B cell (primary cell): ENCODE data around the gene C10orf90. TPM values are rescaled to one million over a fixed set of nuclear protein-coding genes. Genes with fewer than 3 reads are reported as not detected.

ENCODE experiments used
- ATAC-seq: fragments of 200-7000 bp; cut with Tn5 transposase; one replicate; pipeline ENCODE4 v1.10.0; 2021; ENCODE audit warnings: low read depth, mild to moderate bottlenecking, moderate number of reproducible peaks, moderate library complexity
- CTCF ChIA-PET: fragments of 350-600 bp; sonication (Branson Sonifier 250); formaldehyde crosslinking; loops from one replicate; lab custom pipeline; 2021; ENCODE audit warnings: antibody characterized with exemption, inconsistent platforms; lab: Charles Lee
- POLR2A ChIA-PET: fragments of 350-600 bp; sonication (Branson Sonifier 250); formaldehyde crosslinking; loops from one replicate; lab custom pipeline; 2021; ENCODE audit warnings: antibody characterized with exemption; lab: Charles Lee
- DNase-seq: peaks from one replicate; pipeline ENCODE4 v3.0.0; 2013
- H2AFZ ChIP-seq: 2 replicates; pipeline ENCODE4 v1.6.1; 2012; ENCODE audit warnings: mild to moderate bottlenecking, low read depth, low read length; ENCODE audit not compliant: insufficient read depth, poor library complexity, severe bottlenecking
- H3K27ac ChIP-seq, 2 donors: 1 replicate in 1 of 2; 2 replicates in 1 of 2; pipeline ENCODE4 v1.5.1; 2012 to 2013; ENCODE audit warnings: low read length in 2 of 2, mild to moderate bottlenecking in 2 of 2, moderate library complexity in 1 of 2
- H3K27me3 ChIP-seq, 4 experiments: fragments of 200-600 bp in 1 of 4; sonication (generic) in 1 of 4; replicated peaks in 1 of 4; 1 replicate in 2 of 4; 2 replicates in 2 of 4; pipeline versions ENCODE4 v1.6.1 to v1.7.0; 2013 to 2016; ENCODE audit warnings: low read length in 3 of 4, mild to moderate bottlenecking in 2 of 4, mixed read lengths in 1 of 4, moderate library complexity in 1 of 4; ENCODE audit not compliant: insufficient read depth in 4 of 4, control insufficient read depth in 3 of 4; ENCODE audit errors: control extremely low read depth in 1 of 4
- H3K36me3 ChIP-seq, 2 experiments: replicated peaks in 1 of 2; 1 replicate in 1 of 2; 2 replicates in 1 of 2; pipeline versions ENCODE4 v1.6.1 to v1.7.1; 2013; ENCODE audit warnings: low read length in 1 of 2; ENCODE audit not compliant: insufficient read depth in 2 of 2, control insufficient read depth in 1 of 2; ENCODE audit errors: control extremely low read depth in 1 of 2, extremely low read depth in 1 of 2
- H3K4me1 ChIP-seq, 2 donors: fragments of 200-600 bp in 1 of 2; sonication (generic) in 1 of 2; 1 replicate in 1 of 2; 2 replicates in 1 of 2; pipeline versions ENCODE4 v1.5.1 to v1.6.1; 2013 to 2017; ENCODE audit warnings: low read length in 2 of 2; ENCODE audit not compliant: control insufficient read depth in 2 of 2, insufficient read depth in 2 of 2
- H3K4me2 ChIP-seq: replicated peaks from 2 replicates; pipeline ENCODE3; 2012; ENCODE audit warnings: mild to moderate bottlenecking, low read depth, low read length; ENCODE audit not compliant: poor library complexity, severe bottlenecking
- H3K4me3 ChIP-seq, 5 experiments: fragments of 200-600 bp in 1 of 5; sonication (generic) in 1 of 5; 1 replicate in 3 of 5; 2 replicates in 2 of 5; pipeline versions ENCODE4 v1.5.1 to v1.7.0; 2011 to 2016; ENCODE audit warnings: low read length in 4 of 5, mild to moderate bottlenecking in 4 of 5, low read depth in 2 of 5, control low read depth in 1 of 5, moderate library complexity in 1 of 5; ENCODE audit not compliant: insufficient read depth in 1 of 5; ENCODE audit errors: control extremely low read depth in 1 of 5, extremely low read depth in 1 of 5
- H3K79me2 ChIP-seq: fragments of 200-600 bp; sonication (generic); one replicate; pipeline ENCODE4 v1.6.0; 2016; ENCODE audit warnings: low read length; ENCODE audit not compliant: control insufficient read depth, insufficient read depth
- H3K9ac ChIP-seq: fragments of 200-600 bp; sonication (generic); 2 replicates; pipeline ENCODE4 v1.6.1; 2017; ENCODE audit warnings: mild to moderate bottlenecking, low read length, moderate library complexity
- H3K9me3 ChIP-seq, 3 donors: one replicate each; pipeline versions ENCODE4 v1.6.1 to v1.7.1; 2013; ENCODE audit warnings: low read length in 2 of 3; ENCODE audit not compliant: control insufficient read depth in 2 of 3, insufficient read depth in 1 of 3; ENCODE audit errors: control extremely low read depth in 1 of 3
- H4K20me1 ChIP-seq: 2 replicates; pipeline ENCODE4 v1.6.0; 2012; ENCODE audit warnings: mild to moderate bottlenecking, low read length; ENCODE audit not compliant: insufficient read depth, control insufficient read depth, poor library complexity, severe bottlenecking
- H3K27ac Mint-ChIP-seq: one replicate; pipeline ENCODE4 v1.8.0; 2021; ENCODE audit warnings: mixed read lengths
- H3K27me3 Mint-ChIP-seq: one replicate; pipeline ENCODE4 v1.8.0; 2021; ENCODE audit warnings: mixed read lengths
- H3K4me1 Mint-ChIP-seq: one replicate; pipeline ENCODE4 v1.8.0; 2021; ENCODE audit warnings: mixed read lengths
- H3K4me3 Mint-ChIP-seq: one replicate; pipeline ENCODE4 v1.8.0; 2021; ENCODE audit warnings: mixed read lengths
- H3K9me3 Mint-ChIP-seq: one replicate; pipeline ENCODE4 v1.8.0; 2022; ENCODE audit warnings: mixed read lengths; ENCODE audit not compliant: insufficient read depth
- CTCF ChIP-seq: fragments of 200-600 bp; IDR thresholded peaks from one replicate; pipeline ENCODE4 v1.8.0; 2022; ENCODE audit warnings: antibody characterized with exemption, mild to moderate bottlenecking
- EZH2 ChIP-seq: IDR thresholded peaks from 2 replicates; pipeline ENCODE4 v1.6.1; 2012; ENCODE audit warnings: borderline replicate concordance, low read depth, mild to moderate bottlenecking, moderate library complexity, low read length; ENCODE audit not compliant: insufficient read depth, poor library complexity, severe bottlenecking
- WGBS: methylation state at CpG from one replicate; pipeline ENCODE4 v1.1.5; 2013; ENCODE audit warnings: missing lambda C conversion rate; ENCODE audit not compliant: insufficient coverage; 5-methylcytosine and 5-hydroxymethylcytosine counted together
- intact Hi-C: fragments of 100-400 bp; cut with micrococcal nuclease; formaldehyde crosslinking; loops from one replicate; pipeline ENCODE4 v1.10.0; 2022
- polyA plus RNA-seq: library from polyadenylated mRNA; depleted of rRNA; stranded (reverse); fragments of >200 nt; gene quantifications from 2 replicates; pipeline ENCODE4 v1.2.3, GENCODE V29; 2012
- total RNA-seq, 2 donors: library from RNA; stranded (reverse); fragments of 120-200 nt in 1 of 2; gene quantifications; 1 replicate in 1 of 2; 2 replicates in 1 of 2; pipeline versions ENCODE4 v1.2.3 to v1.2.4, GENCODE V29; 2013 to 2022

The C10orf90 gene
- total and polyA plus RNA-seq, 2 donors (not counting 1 experiment from before 2014, with no cell fraction given), result not detected

- H3K9ac ChIP-seq, result no peak overlapping the region
- H3K9me3 Mint-ChIP-seq, result no peaks in the 10 kb centered on the region
- H3K27ac ChIP-seq, result no peak overlapping the region
- H3K79me2 ChIP-seq, result no peaks in the 10 kb centered on the region
- no peak for ATAC-seq
- no peaks in the 10 kb centered on the region for H3K4me1 Mint-ChIP-seq
- 77% methylated on average over 7 of the region's 7 CpGs for WGBS
- H3K4me3 Mint-ChIP-seq, result no peak overlapping the region
- H3K4me3 ChIP-seq, result no peak overlapping the region
- H3K4me2 ChIP-seq, result no peak overlapping the region
- peaks cover 0 to 4% (median 0%) of the 10 kb centered on the region in 3 donors for H3K9me3 ChIP-seq
- no peaks in the 10 kb centered on the region for H4K20me1 ChIP-seq
- peaks cover 3% of the 10 kb centered on the region for H3K27me3 Mint-ChIP-seq
- no peak overlapping the region for H2AFZ ChIP-seq
- H3K4me1 ChIP-seq, result no peaks in the 10 kb centered on the region
- DNase-seq, result no peak
- intact Hi-C loops, result no loop called here
- TF ChIP-seq CTCF, result no peak
- no peak for TF ChIP-seq EZH2
- H3K27ac Mint-ChIP-seq, result no peak overlapping the region
- no peaks in the 10 kb centered on the region for H3K36me3 ChIP-seq
- ChIA-PET POLR2A (no interaction called here), CTCF (no interaction called here)
- peaks cover 0 to 3% (median 0%) of the 10 kb centered on the region in 4 experiments for H3K27me3 ChIP-seq
Observed at GRCh38 chr10:126525326-126525725, 145.2 kb downstream of the C10orf90 start.

DNA sequence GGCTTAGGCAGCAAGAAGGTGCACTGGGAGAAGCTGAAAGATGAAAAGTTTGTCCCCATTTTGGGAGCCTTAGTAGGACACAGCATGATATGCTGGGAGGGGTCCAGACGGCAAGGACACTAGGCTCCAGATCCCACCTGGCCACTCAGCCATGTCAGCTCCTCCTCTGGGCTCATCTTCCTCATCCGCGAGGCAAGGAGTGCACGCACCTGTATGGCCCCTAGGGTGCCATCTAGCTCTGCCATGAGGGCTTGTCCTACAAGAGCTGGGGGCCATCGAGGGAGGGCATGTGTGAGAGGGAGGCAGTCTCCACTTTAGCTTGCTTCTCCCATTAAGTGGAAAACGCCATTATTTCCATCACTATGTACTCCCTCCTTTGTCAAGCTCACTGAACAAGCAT, 146.0 kb downstream of the C10orf90 start:
- H3K9me3 ChIP-seq, result peaks cover 0 to 4% (median 0%) of the 10 kb centered on the region in 3 donors
- TF ChIP-seq CTCF (no peak), EZH2 (no peak)
- H3K36me3 ChIP-seq, result no peaks in the 10 kb centered on the region
- WGBS, result 60% methylated on average over 3 of the region's 6 CpGs
- ChIA-PET POLR2A (no interaction called here), CTCF (no interaction called here)
- intact Hi-C loops, result no loop called here
- H3K9me3 Mint-ChIP-seq, result no peaks in the 10 kb centered on the region
- no peak overlapping the region for H3K4me3 Mint-ChIP-seq
- ATAC-seq (no peak), DNase-seq (no peak)
- H3K27ac Mint-ChIP-seq, result no peak overlapping the region
- no peak overlapping the region for H2AFZ ChIP-seq
- H3K4me1 ChIP-seq, result no peaks in the 10 kb centered on the region
- peaks cover 3% of the 10 kb centered on the region for H3K27me3 Mint-ChIP-seq
- H3K4me1 Mint-ChIP-seq, result no peaks in the 10 kb centered on the region
- peaks cover 0 to 3% (median 0%) of the 10 kb centered on the region in 4 experiments for H3K27me3 ChIP-seq
- no peak overlapping the region for H3K27ac ChIP-seq
- no peak overlapping the region for H3K4me3 ChIP-seq
- H3K79me2 ChIP-seq, result no peaks in the 10 kb centered on the region
- no peak overlapping the region for H3K9ac ChIP-seq
- H3K4me2 ChIP-seq, result no peak overlapping the region
- H4K20me1 ChIP-seq, result no peaks in the 10 kb centered on the region
